HepG2 (cell line): ENCODE measurements around the gene PAXIP1. TPM values are rescaled to one million over a fixed set of nuclear protein-coding genes. Genes with fewer than 3 reads are reported as not detected.

ENCODE experiments used
- AHR ChIP-seq: IDR thresholded peaks from 2 replicates; pipeline ENCODE4 v1.6.1; 2018; ENCODE audit warnings: missing genetic modification reagents, missing compliant biosample characterization
- ARID2 ChIP-seq: sonication (generic); formaldehyde crosslinking; IDR thresholded peaks from 2 replicates; pipeline ENCODE4 v1.8.1; 2022; ENCODE audit warnings: mild to moderate bottlenecking, missing genetic modification reagents, borderline replicate concordance
- ATF4 ChIP-seq, 2 experiments: fragments of 450-650 bp in 1 of 2; sonication (generic) in 1 of 2; formaldehyde crosslinking; IDR thresholded peaks; 2 replicates each; pipeline versions ENCODE4 v1.5.0 to v1.8.0; 2020 to 2022; ENCODE audit warnings: mild to moderate bottlenecking in 1 of 2, missing genetic modification reagents in 1 of 2
- EEA1 ChIP-seq: sonication (generic); formaldehyde crosslinking; IDR thresholded peaks from 2 replicates; pipeline ENCODE4 v1.5.1; 2020; ENCODE audit warnings: mild to moderate bottlenecking, missing genetic modification reagents, borderline replicate concordance
- HNRNPLL ChIP-seq: fragments of 200-400 bp; formaldehyde crosslinking; IDR thresholded peaks from 2 replicates; pipeline ENCODE4 v1.6.1; 2017; ENCODE audit warnings: mild to moderate bottlenecking, low read depth, low read length; ENCODE audit not compliant: poor library complexity, severe bottlenecking
- LBX2 ChIP-seq: sonication (generic); formaldehyde crosslinking; IDR thresholded peaks from 2 replicates; pipeline ENCODE4 v1.5.0; 2020; ENCODE audit warnings: missing genetic modification reagents, mild to moderate bottlenecking, borderline replicate concordance
- MAF1 ChIP-seq: sonication (generic); formaldehyde crosslinking; IDR thresholded peaks from 2 replicates; pipeline ENCODE4 v1.5.0; 2020; ENCODE audit warnings: missing genetic modification reagents, borderline replicate concordance
- NFKB2 ChIP-seq: sonication (generic); formaldehyde crosslinking; IDR thresholded peaks from 2 replicates; pipeline ENCODE4 v1.4.0; 2020; ENCODE audit warnings: missing genetic modification reagents, borderline replicate concordance
- SMAD9 ChIP-seq: sonication (generic); formaldehyde crosslinking; IDR thresholded peaks from 2 replicates; pipeline ENCODE4 v1.5.1; 2020; ENCODE audit warnings: mild to moderate bottlenecking, missing genetic modification reagents
- SNAPC5 ChIP-seq: sonication (generic); formaldehyde crosslinking; IDR thresholded peaks from 2 replicates; pipeline ENCODE4 v1.8.1; 2023; ENCODE audit warnings: mild to moderate bottlenecking, missing genetic modification reagents, borderline replicate concordance
- SP4 ChIP-seq: sonication (generic); formaldehyde crosslinking; IDR thresholded peaks from 2 replicates; pipeline ENCODE4 v1.8.1; 2023; ENCODE audit warnings: mild to moderate bottlenecking, missing genetic modification reagents
- SPEN ChIP-seq: sonication (generic); formaldehyde crosslinking; IDR thresholded peaks from 2 replicates; pipeline ENCODE4 v1.5.1; 2020; ENCODE audit warnings: low read depth, mild to moderate bottlenecking, missing genetic modification reagents
- ZBTB49 ChIP-seq: sonication (generic); formaldehyde crosslinking; IDR thresholded peaks from 2 replicates; pipeline ENCODE4 v1.4.0; 2020; ENCODE audit warnings: missing genetic modification reagents, borderline replicate concordance
- ZFAT ChIP-seq: sonication (generic); formaldehyde crosslinking; conservative IDR thresholded peaks from 2 replicates; pipeline ENCODE4 v1.8.1; 2023; ENCODE audit warnings: missing genetic modification reagents, inconsistent platforms
- ZNF512B ChIP-seq: sonication (generic); formaldehyde crosslinking; IDR thresholded peaks from 2 replicates; pipeline ENCODE4 v1.5.1; 2020; ENCODE audit warnings: missing genetic modification reagents, mild to moderate bottlenecking, borderline replicate concordance
- ZNF652 ChIP-seq: IDR thresholded peaks from 2 replicates; pipeline ENCODE4 v1.6.1; 2016; ENCODE audit warnings: low read depth, borderline replicate concordance
- ZNF781 ChIP-seq: sonication (generic); formaldehyde crosslinking; IDR thresholded peaks from 2 replicates; pipeline ENCODE4 v1.5.1; 2020; ENCODE audit warnings: borderline replicate concordance, mild to moderate bottlenecking, missing genetic modification reagents; ENCODE audit errors: not compliant biosample characterization
- ZNF784 ChIP-seq: sonication (generic); formaldehyde crosslinking; IDR thresholded peaks from 2 replicates; pipeline ENCODE4 v1.5.1; 2020; ENCODE audit warnings: missing genetic modification reagents, mild to moderate bottlenecking, borderline replicate concordance
- ZSCAN21 ChIP-seq: sonication (generic); formaldehyde crosslinking; IDR thresholded peaks from 2 replicates; pipeline ENCODE4 v1.8.0; 2022; ENCODE audit warnings: mild to moderate bottlenecking, missing genetic modification reagents, moderate library complexity, borderline replicate concordance
- polyA plus RNA-seq, 8 experiments: library from polyadenylated mRNA; depleted of rRNA in 3 of 8; stranded (reverse) in 7 of 8; unstranded in 1 of 8; fragments of >200 nt; fragmentation: Illumina TruSeq in 4 of 8; extraction: Trizol in 4 of 8; gene quantifications; 2 replicates each; pipeline versions ENCODE4 v1.2.1 to v1.2.3, GENCODE V29; 2011 to 2016; ENCODE audit warnings: low read depth in 4 of 8, missing spikeins in 1 of 8, mixed read lengths in 1 of 8; ENCODE audit not compliant: insufficient read depth in 1 of 8
- total RNA-seq, 5 experiments: library from RNA; depleted of rRNA; stranded (reverse); fragments of >200 nt; fragmentation: Illumina TruSeq; extraction: Trizol; gene quantifications; 2 replicates each; pipeline ENCODE4 v1.2.3, GENCODE V29; 2016; ENCODE audit warnings: low read depth in 1 of 5

The PAXIP1 gene
- total and polyA plus RNA-seq, 2 of the 13 experiments (the other 11 are each of a cell fraction or from before 2014, with no cell fraction given), result 11.6 to 16.2 TPM

GRCh38 chr7:155003376-155004214, 671 bp upstream of the PAXIP1 start (continued):
- TF ChIP-seq HNRNPLL (peak; percentile 42), ZNF512B (no peak), ZNF781 (no peak), ZNF652 (peak; percentile 89), ZNF784 (CRISPR knock-in tag) (no peak; the same call in 1 of the 2 replicates), MAF1 (no peak), ATF4 (CRISPR knock-in tag; IDR thresholded peaks at IDR 0.05) (no peak), ARID2 (CRISPR knock-in tag) (peak; percentile 89; the same call in 1 of the 2 replicates), ZSCAN21 (CRISPR knock-in tag) (0 out of 2 replicates have a peak, but pooled peaks have one; percentile 25), SP4 (0 out of 2 replicates have a peak, but pooled peaks have one; percentile 7), EEA1 (CRISPR knock-in tag) (0 out of 2 replicates have a peak, but pooled peaks have one; percentile 38), SMAD9 (CRISPR knock-in tag) (no peak), LBX2 (CRISPR knock-in tag) (peak; percentile 80; the same call in 1 of the 2 replicates), AHR (CRISPR knock-in tag) (peak; percentile 59; the same call in 1 of the 2 replicates), ZFAT (CRISPR knock-in tag) (no peak), SNAPC5 (0 out of 2 replicates have a peak, but pooled peaks have one; percentile 65), SPEN (peak; percentile 53; the same call in 1 of the 2 replicates), NFKB2 (CRISPR knock-in tag) (peak; percentile 71; the same call in 1 of the 2 replicates), ZBTB49 (CRISPR knock-in tag) (no peak)
